OCI-LY1 (cell line): ENCODE results near the gene CDC42BPB.

Experiments
- H2AFZ ChIP-seq: fragments of 200-600 bp; sonication (generic), shearing (Covaris generic); 2 replicates; pipeline ENCODE4 v1.6.0; 2014; ENCODE audit warnings: antibody characterized with exemption, mild to moderate bottlenecking, low read length
- H3F3A ChIP-seq: fragments of 200-600 bp; sonication (generic), shearing (Covaris generic); 2 replicates; pipeline ENCODE4 v1.6.0; 2014; ENCODE audit warnings: mild to moderate bottlenecking, antibody characterized with exemption, low read length, moderate library complexity; ENCODE audit not compliant: insufficient read depth
- H3K27ac ChIP-seq: fragments of 200-600 bp; sonication (generic); 2 replicates; pipeline ENCODE4 v1.5.1; 2014; ENCODE audit warnings: low read length, mixed run types, mild to moderate bottlenecking, low read depth; ENCODE audit not compliant: poor library complexity, severe bottlenecking
- H3K27me3 ChIP-seq: fragments of 200-600 bp; sonication (generic); 2 replicates; pipeline ENCODE4 v1.6.0; 2014; ENCODE audit warnings: antibody characterized with exemption, mild to moderate bottlenecking, low read length, moderate library complexity; ENCODE audit not compliant: insufficient read depth
- H3K36me3 ChIP-seq: fragments of 200-600 bp; sonication (generic); 2 replicates; pipeline ENCODE4 v1.6.1; 2014; ENCODE audit warnings: mild to moderate bottlenecking, antibody characterized with exemption, low read length, moderate library complexity, mixed read lengths; ENCODE audit not compliant: insufficient read depth
- H3K4me1 ChIP-seq: fragments of 200-600 bp; sonication (generic); 2 replicates; pipeline ENCODE4 v1.5.1; 2014; ENCODE audit warnings: mild to moderate bottlenecking, low read length, moderate library complexity; ENCODE audit not compliant: insufficient read depth, severe bottlenecking
- H3K4me2 ChIP-seq: fragments of 200-600 bp; sonication (generic), shearing (Covaris generic); 2 replicates; pipeline ENCODE4 v1.6.1; 2014; ENCODE audit warnings: low read length
- H3K4me3 ChIP-seq: fragments of 200-600 bp; sonication (generic); 2 replicates; pipeline ENCODE4 v1.5.1; 2014; ENCODE audit warnings: low read length, low read depth, mild to moderate bottlenecking, mixed read lengths; ENCODE audit not compliant: poor library complexity, severe bottlenecking
- H3K79me2 ChIP-seq: fragments of 200-600 bp; shearing (Covaris generic); 2 replicates; pipeline ENCODE4 v1.6.1; 2016; ENCODE audit warnings: mixed run types, low read length, mixed read lengths; ENCODE audit not compliant: insufficient read depth
- H3K9ac ChIP-seq: fragments of 200-600 bp; sonication (generic), shearing (Covaris generic); 2 replicates; pipeline ENCODE4 v1.6.1; 2014; ENCODE audit warnings: mild to moderate bottlenecking, low read length, mixed read lengths
- H3K9me2 ChIP-seq: fragments of 200-600 bp; sonication (generic), shearing (Covaris generic); 2 replicates; pipeline ENCODE4 v1.6.1; 2014; ENCODE audit warnings: low read depth, mild to moderate bottlenecking, low read length, mixed read lengths
- H3K9me3 ChIP-seq: fragments of 200-600 bp; shearing (Covaris generic); 2 replicates; pipeline ENCODE4 v1.6.1; 2014; ENCODE audit warnings: low read length, mixed read lengths
- H4K20me1 ChIP-seq: fragments of 200-600 bp; sonication (generic), shearing (Covaris generic); 2 replicates; pipeline ENCODE4 v1.6.0; 2016; ENCODE audit warnings: mild to moderate bottlenecking, low read length; ENCODE audit not compliant: insufficient read depth
- EZH2 ChIP-seq: fragments of 200-600 bp; sonication (generic), shearing (Covaris generic); IDR thresholded peaks from 2 replicates; pipeline ENCODE4 v1.8.0; 2017; ENCODE audit warnings: borderline replicate concordance, mixed run types, mild to moderate bottlenecking, antibody characterized with exemption, low read length, moderate library complexity, mixed read lengths
- TF ChIP-seq, protein P1 (sequence below): fragments of 200-600 bp; sonication (generic), shearing (Covaris generic); IDR thresholded peaks from 2 replicates; pipeline ENCODE4 v1.5.1; 2017; ENCODE audit warnings: mild to moderate bottlenecking, antibody characterized with exemption, low read length, moderate library complexity, mixed read lengths

CDC42BPB gene

DNA sequence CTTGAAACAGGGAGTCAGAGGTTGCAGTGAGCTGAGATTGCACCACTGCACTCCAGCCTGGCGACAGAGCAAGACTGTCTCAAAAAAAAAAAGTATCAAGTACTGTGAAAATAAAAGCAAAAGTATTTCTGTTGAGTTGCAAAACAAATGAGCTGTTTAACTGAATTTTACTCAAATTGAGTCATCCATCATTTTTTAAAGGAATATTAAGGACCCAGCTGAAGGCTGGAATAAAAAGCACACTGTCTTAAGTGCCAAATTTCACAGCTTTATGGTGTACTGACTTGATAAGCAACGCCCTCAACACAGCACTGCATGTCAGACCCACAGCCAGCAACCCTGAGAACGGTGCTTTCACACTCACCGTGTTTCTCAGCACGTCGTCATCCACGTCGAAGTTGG is 76.9 kb downstream of the CDC42BPB start:
- H4K20me1 ChIP-seq, result no peaks in the 10 kb centered on the region
- H3F3A ChIP-seq, result no peaks in the 10 kb centered on the region
- no peak overlapping the region for H2AFZ ChIP-seq
- H3K79me2 ChIP-seq, result no peaks in the 10 kb centered on the region
- no peak overlapping the region for H3K27ac ChIP-seq
- no peak for TF ChIP-seq EZH2
- TF ChIP-seq, protein P1, sequence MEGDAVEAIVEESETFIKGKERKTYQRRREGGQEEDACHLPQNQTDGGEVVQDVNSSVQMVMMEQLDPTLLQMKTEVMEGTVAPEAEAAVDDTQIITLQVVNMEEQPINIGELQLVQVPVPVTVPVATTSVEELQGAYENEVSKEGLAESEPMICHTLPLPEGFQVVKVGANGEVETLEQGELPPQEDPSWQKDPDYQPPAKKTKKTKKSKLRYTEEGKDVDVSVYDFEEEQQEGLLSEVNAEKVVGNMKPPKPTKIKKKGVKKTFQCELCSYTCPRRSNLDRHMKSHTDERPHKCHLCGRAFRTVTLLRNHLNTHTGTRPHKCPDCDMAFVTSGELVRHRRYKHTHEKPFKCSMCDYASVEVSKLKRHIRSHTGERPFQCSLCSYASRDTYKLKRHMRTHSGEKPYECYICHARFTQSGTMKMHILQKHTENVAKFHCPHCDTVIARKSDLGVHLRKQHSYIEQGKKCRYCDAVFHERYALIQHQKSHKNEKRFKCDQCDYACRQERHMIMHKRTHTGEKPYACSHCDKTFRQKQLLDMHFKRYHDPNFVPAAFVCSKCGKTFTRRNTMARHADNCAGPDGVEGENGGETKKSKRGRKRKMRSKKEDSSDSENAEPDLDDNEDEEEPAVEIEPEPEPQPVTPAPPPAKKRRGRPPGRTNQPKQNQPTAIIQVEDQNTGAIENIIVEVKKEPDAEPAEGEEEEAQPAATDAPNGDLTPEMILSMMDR, result no peak
- H3K4me2 ChIP-seq, result no peak overlapping the region
- no peaks in the 10 kb centered on the region; the same call in 1 of the 2 replicates for H3K27me3 ChIP-seq
- no peaks in the 10 kb centered on the region for H3K9me3 ChIP-seq
- no peak overlapping the region for H3K9ac ChIP-seq
- H3K9me2 ChIP-seq, result no peaks in the 10 kb centered on the region
- H3K36me3 ChIP-seq, result no peaks in the 10 kb centered on the region
- H3K4me3 ChIP-seq, result no peak overlapping the region
- peaks cover 6% of the 10 kb centered on the region for H3K4me1 ChIP-seq

DNA sequence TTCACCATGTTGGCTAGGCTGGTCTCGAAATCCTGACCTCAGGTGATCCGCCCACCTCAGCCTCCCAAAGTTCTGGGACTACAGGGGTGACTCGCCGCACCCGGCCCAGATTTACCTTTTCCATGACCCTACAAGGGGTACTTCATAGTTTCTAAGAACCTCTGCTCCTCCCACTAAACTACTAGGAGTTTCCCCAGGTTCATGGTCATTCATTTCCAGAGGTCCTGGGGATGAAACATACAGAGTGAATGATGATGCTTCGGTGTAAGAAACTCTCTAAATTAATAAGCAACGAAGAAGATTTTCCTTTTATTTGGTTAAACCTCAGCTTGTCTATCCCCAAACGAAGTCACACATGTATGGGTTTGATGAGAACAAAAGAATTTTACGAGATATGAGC is 77.9 kb downstream of the CDC42BPB start:
- no peak overlapping the region for H3K4me3 ChIP-seq
- H3K4me2 ChIP-seq, result no peak overlapping the region
- H3K9me3 ChIP-seq, result no peaks in the 10 kb centered on the region
- no peaks in the 10 kb centered on the region for H3K79me2 ChIP-seq
- no peaks in the 10 kb centered on the region for H4K20me1 ChIP-seq
- no peak overlapping the region for H3K9ac ChIP-seq
- TF ChIP-seq, protein P1, result no peak
- TF ChIP-seq EZH2, result no peak
- no peaks in the 10 kb centered on the region for H3F3A ChIP-seq
- H3K27me3 ChIP-seq, result no peaks in the 10 kb centered on the region; the same call in 1 of the 2 replicates
- peaks cover 14% of the 10 kb centered on the region for H3K4me1 ChIP-seq
- H3K36me3 ChIP-seq, result no peaks in the 10 kb centered on the region
- H2AFZ ChIP-seq, result no peak overlapping the region
- H3K27ac ChIP-seq, result no peak overlapping the region
- H3K9me2 ChIP-seq, result no peaks in the 10 kb centered on the region

DNA sequence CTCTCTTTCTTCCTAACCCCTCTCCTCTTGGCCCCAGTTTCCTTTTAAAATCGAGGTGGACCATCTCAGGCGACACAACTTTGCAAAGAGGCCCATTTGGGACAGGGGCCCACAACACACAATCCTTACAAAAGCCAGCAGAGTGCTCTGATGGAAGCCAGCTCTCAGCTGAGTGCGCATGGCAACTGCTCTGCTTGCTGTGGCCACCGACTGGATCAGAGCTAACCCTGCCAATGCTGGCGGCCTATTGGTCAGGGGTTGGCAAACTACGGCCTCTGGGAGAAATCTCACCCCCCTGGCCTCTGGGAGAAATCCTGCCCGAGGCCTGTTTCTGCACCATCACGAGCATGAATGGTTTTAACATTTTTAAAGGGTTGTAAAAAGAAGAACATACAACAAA is 79.9 kb downstream of the CDC42BPB start:
- H3K9me2 ChIP-seq, result no peaks in the 10 kb centered on the region
- H4K20me1 ChIP-seq, result no peaks in the 10 kb centered on the region
- no peak overlapping the region for H3K4me2 ChIP-seq
- TF ChIP-seq EZH2, result no peak
- TF ChIP-seq, protein P1, result no peak
- H3K27ac ChIP-seq, result no peak overlapping the region
- no peak overlapping the region for H3K4me3 ChIP-seq
- no peaks in the 10 kb centered on the region for H3K79me2 ChIP-seq
- H3K4me1 ChIP-seq, result peaks cover 33% of the 10 kb centered on the region
- H3F3A ChIP-seq, result no peaks in the 10 kb centered on the region
- no peak overlapping the region for H3K9ac ChIP-seq
- no peaks in the 10 kb centered on the region; the same call in 1 of the 2 replicates for H3K27me3 ChIP-seq
- H3K36me3 ChIP-seq, result no peaks in the 10 kb centered on the region
- H3K9me3 ChIP-seq, result no peaks in the 10 kb centered on the region
- H2AFZ ChIP-seq, result no peak overlapping the region
